Measurements from ENCODE around the gene AOC3. TPM values are rescaled to one million over a fixed set of nuclear protein-coding genes. Genes with fewer than 3 reads are reported as not detected.
A peak's percentile ranks its signal among the peaks of the same experiment; 100 is the strongest.

AOC3 gene
- total and polyA plus RNA-seq, 2 of the 13 experiments (the other 11 are each of a cell fraction or from before 2014, with no cell fraction given): 8.7 to 51.7 TPM

DNA sequence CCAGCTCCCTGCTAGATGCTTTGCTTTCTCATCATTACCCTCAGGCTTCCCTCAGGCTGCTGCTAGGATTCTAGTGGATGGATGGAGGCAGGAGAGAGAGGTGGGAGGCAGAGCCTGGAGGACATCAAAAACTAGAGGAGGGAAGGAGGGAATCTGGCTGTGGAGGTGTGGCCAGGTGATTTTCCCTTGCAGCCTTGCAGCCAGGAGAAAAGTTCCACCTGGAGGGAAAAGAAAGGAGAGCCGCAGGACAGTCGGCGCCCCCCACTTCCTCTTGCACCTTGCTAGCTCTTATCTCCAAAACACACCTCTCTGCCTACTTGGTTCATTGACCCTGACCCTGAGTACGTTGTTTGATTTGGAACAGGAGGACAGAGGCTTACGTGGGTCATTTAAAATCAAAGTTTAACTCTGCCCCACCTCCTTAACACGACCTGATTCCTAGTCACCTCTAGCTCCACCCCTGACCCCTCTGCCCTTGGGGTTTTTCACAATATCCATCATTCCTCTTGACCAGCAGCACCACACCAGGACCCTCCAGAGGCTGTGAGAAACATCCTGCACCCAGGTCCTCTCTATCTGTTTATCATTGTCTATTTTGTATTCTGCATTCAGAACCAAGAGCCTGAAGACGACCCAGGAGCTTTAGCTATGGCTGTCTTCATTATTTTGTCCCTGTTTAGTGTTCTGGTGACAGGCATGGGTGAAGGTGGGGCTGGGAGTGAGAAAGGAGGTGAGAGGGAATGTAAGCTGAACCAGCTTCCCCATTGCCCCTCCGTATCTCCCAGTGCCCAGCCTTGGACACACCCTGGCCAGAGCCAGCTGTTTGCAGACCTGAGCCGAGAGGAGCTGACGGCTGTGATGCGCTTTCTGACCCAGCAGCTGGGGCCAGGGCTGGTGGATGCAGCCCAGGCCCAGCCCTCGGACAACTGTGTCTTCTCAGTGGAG lies 15.9 kb downstream of the AOC3 start (continued):
- TF ChIP-seq CEBPG (CRISPR knock-in tag; IDR thresholded peaks at IDR 0.05) (peak; percentile 57), SOX6 (IDR thresholded peaks at IDR 0.05) (no peak), SOX6 (CRISPR knock-in tag; IDR thresholded peaks at IDR 0.05) (peak; percentile 92), GABPB1 (CRISPR knock-in tag; IDR thresholded peaks at IDR 0.05) (no peak; the same call in 1 of the 2 replicates), ETV6 (CRISPR knock-in tag; conservative IDR thresholded peaks at IDR 0.05) (no peak), CAMTA2 (CRISPR knock-in tag; IDR thresholded peaks at IDR 0.05; ENCODE audit: borderline replicate concordance) (no peak), ATF1 (CRISPR knock-in tag; IDR thresholded peaks at IDR 0.05) (peak; percentile 61; the same call in 1 of the 2 replicates), POLR2AphosphoS5 (IDR thresholded peaks at IDR 0.05; ENCODE audit: low read depth, low read length) (peak; percentile 37; the same call in 1 of the 2 replicates), NR2F6 (IDR thresholded peaks at IDR 0.05) (peak; percentile 99), NR2F6 (CRISPR knock-in tag; IDR thresholded peaks at IDR 0.05) (peak; percentile 98), MXI1 (IDR thresholded peaks at IDR 0.05; ENCODE audit: borderline replicate concordance, low read depth, low read length) (peak; percentile 31; the same call in 1 of the 3 replicates), GPN1 (CRISPR knock-in tag; IDR thresholded peaks at IDR 0.05; ENCODE audit: borderline replicate concordance) (no peak), ZNF274 (CRISPR knock-in tag; IDR thresholded peaks at IDR 0.05) (peak; percentile 44; the same call in 1 of the 2 replicates), HOXA5 (CRISPR knock-in tag; IDR thresholded peaks at IDR 0.05) (peak; percentile 42; the same call in 1 of the 2 replicates), ZFX (CRISPR knock-in tag; IDR thresholded peaks at IDR 0.05; ENCODE audit: low read depth) (peak; percentile 50; the same call in 1 of the 2 replicates)
- TF ChIP-seq, protein P1, sequence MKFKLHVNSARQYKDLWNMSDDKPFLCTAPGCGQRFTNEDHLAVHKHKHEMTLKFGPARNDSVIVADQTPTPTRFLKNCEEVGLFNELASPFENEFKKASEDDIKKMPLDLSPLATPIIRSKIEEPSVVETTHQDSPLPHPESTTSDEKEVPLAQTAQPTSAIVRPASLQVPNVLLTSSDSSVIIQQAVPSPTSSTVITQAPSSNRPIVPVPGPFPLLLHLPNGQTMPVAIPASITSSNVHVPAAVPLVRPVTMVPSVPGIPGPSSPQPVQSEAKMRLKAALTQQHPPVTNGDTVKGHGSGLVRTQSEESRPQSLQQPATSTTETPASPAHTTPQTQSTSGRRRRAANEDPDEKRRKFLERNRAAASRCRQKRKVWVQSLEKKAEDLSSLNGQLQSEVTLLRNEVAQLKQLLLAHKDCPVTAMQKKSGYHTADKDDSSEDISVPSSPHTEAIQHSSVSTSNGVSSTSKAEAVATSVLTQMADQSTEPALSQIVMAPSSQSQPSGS (CRISPR knock-in tag; IDR thresholded peaks at IDR 0.05): peak; percentile 30; the same call in 1 of the 2 replicates
- TF ChIP-seq, protein P2, sequence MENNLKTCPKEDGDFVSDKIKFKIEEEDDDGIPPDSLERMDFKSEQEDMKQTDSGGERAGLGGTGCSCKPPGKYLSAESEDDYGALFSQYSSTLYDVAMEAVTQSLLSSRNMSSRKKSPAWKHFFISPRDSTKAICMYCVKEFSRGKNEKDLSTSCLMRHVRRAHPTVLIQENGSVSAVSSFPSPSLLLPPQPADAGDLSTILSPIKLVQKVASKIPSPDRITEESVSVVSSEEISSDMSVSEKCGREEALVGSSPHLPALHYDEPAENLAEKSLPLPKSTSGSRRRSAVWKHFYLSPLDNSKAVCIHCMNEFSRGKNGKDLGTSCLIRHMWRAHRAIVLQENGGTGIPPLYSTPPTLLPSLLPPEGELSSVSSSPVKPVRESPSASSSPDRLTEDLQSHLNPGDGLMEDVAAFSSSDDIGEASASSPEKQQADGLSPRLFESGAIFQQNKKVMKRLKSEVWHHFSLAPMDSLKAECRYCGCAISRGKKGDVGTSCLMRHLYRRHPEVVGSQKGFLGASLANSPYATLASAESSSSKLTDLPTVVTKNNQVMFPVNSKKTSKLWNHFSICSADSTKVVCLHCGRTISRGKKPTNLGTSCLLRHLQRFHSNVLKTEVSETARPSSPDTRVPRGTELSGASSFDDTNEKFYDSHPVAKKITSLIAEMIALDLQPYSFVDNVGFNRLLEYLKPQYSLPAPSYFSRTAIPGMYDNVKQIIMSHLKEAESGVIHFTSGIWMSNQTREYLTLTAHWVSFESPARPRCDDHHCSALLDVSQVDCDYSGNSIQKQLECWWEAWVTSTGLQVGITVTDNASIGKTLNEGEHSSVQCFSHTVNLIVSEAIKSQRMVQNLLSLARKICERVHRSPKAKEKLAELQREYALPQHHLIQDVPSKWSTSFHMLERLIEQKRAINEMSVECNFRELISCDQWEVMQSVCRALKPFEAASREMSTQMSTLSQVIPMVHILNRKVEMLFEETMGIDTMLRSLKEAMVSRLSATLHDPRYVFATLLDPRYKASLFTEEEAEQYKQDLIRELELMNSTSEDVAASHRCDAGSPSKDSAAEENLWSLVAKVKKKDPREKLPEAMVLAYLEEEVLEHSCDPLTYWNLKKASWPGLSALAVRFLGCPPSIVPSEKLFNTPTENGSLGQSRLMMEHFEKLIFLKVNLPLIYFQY (CRISPR knock-in tag; IDR thresholded peaks at IDR 0.05; ENCODE audit: borderline replicate concordance): peak; percentile 14; the same call in 1 of the 2 replicates
- TF ChIP-seq, protein P3, sequence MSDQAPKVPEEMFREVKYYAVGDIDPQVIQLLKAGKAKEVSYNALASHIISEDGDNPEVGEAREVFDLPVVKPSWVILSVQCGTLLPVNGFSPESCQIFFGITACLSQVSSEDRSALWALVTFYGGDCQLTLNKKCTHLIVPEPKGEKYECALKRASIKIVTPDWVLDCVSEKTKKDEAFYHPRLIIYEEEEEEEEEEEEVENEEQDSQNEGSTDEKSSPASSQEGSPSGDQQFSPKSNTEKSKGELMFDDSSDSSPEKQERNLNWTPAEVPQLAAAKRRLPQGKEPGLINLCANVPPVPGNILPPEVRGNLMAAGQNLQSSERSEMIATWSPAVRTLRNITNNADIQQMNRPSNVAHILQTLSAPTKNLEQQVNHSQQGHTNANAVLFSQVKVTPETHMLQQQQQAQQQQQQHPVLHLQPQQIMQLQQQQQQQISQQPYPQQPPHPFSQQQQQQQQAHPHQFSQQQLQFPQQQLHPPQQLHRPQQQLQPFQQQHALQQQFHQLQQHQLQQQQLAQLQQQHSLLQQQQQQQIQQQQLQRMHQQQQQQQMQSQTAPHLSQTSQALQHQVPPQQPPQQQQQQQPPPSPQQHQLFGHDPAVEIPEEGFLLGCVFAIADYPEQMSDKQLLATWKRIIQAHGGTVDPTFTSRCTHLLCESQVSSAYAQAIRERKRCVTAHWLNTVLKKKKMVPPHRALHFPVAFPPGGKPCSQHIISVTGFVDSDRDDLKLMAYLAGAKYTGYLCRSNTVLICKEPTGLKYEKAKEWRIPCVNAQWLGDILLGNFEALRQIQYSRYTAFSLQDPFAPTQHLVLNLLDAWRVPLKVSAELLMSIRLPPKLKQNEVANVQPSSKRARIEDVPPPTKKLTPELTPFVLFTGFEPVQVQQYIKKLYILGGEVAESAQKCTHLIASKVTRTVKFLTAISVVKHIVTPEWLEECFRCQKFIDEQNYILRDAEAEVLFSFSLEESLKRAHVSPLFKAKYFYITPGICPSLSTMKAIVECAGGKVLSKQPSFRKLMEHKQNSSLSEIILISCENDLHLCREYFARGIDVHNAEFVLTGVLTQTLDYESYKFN (CRISPR knock-in tag; conservative IDR thresholded peaks at IDR 0.05): peak; percentile 96
- TF ChIP-seq, protein P4, sequence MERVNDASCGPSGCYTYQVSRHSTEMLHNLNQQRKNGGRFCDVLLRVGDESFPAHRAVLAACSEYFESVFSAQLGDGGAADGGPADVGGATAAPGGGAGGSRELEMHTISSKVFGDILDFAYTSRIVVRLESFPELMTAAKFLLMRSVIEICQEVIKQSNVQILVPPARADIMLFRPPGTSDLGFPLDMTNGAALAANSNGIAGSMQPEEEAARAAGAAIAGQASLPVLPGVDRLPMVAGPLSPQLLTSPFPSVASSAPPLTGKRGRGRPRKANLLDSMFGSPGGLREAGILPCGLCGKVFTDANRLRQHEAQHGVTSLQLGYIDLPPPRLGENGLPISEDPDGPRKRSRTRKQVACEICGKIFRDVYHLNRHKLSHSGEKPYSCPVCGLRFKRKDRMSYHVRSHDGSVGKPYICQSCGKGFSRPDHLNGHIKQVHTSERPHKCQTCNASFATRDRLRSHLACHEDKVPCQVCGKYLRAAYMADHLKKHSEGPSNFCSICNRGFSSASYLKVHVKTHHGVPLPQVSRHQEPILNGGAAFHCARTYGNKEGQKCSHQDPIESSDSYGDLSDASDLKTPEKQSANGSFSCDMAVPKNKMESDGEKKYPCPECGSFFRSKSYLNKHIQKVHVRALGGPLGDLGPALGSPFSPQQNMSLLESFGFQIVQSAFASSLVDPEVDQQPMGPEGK (CRISPR knock-in tag; IDR thresholded peaks at IDR 0.05): peak; percentile 77

Measured in HepG2 (cell line).